ENCODE measurements around the gene INPP4B.
"Not testable (repeated sequence)": the region's sequence is repeated elsewhere in the genome, so short reads cannot be mapped to it uniquely, and the experiment has no call there.

The INPP4B gene

GRCh38 chr4:142528433-142528832 lies 317.7 kb downstream of the INPP4B start:
- DNase-seq: no peak

- DNase-seq: no peak
Observed at GRCh38 chr4:142523111-142523510, 323.0 kb downstream of the INPP4B start.

DNA sequence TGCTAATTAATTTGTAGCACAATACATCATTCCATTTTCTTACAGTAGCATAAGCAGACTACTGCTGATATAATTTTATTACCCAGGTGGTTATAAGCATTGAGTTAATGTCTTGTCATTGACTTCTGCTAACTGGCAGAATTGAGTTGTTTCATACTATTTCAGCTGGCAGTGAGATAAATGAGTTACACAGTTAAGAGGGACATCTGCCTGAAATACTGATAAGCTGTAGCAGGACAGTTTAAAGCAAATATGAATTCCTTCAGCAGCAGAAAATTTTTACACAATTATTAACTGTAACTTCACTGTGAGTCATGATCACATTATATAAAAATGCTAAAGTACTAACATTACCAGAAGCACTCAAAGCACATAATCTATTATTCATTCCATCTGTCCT lies 326.8 kb downstream of the INPP4B start:
- DNase-seq: no peak

DNA sequence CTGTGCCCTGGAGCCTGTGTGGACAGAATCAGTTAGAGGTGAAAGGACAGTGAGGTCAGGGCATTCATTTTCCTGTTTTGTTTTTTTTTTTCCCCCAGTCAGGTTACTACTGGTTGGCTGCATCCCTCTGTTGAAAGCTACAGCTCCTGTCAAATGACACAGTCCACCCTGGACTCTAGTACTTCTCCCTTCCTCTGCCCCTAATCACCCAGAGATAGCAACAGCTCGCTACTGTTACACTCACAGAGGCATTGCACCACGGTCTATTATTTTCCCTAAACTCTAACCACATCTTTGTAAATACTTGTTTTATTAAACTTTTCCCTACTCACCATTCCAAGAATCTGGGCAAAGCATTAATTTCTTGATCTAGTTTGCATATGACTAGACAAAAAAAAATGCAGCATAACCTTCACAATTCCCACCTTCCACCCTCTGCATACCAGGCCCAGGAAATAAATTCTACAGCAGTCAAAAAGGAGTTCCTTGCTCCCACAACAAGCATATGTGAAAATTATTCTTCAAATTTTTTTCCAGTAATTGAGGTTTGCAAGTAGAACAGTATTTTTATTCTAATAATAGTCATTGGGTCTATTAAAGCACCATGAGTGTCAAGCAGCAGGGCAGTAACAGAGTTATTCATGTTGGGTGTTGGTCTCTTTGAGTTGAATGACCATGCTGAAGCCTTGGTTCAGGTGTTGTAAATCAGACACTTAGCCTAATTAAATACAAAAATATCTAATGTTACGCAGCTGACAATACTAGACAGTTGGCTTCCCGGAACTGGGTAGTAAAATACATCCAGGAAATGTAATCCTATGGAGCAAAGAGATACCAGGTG lies 329.2 kb downstream of the INPP4B start:
- no peak for DNase-seq

DNA sequence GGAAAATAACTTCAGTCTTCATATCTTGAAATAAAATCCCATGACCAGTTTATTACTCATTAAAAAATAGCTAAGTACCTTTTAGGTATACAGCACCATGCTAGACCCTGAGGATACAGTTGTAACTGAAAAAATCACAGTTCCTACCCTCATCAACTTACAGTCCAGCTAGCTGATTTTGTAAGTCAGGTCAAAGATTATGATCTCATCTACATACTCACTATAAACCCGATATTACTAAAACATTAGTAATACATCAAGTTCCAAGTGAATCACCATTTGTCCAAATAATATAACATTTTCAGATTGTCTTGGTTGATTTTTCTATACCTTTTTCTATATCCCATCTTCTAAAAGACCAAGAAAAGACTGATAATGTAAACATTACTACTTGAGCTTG lies 333.9 kb downstream of the INPP4B start:
- no peak for DNase-seq

DNA sequence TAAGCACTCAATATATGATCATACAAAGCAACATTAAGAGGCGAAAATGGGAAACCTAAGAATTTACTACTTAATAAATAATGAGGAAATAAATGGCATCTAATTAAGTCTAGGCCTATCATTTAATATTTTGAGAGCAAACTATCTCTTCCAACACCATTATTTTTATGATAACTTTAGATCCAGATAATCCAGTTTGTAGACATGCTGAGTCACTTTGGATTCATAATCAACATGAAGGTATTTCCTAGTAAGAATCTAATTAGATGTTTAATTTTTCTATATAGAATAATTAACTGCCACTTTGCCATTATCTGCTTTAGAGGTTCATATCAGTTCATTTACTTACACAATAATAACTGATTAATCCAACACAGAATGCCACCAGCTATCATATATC lies 336.2 kb downstream of the INPP4B start:
- no peak for DNase-seq

- not testable (repeated sequence) for DNase-seq
Observed at GRCh38 chr4:142509381-142509780, 336.7 kb downstream of the INPP4B start.

DNA sequence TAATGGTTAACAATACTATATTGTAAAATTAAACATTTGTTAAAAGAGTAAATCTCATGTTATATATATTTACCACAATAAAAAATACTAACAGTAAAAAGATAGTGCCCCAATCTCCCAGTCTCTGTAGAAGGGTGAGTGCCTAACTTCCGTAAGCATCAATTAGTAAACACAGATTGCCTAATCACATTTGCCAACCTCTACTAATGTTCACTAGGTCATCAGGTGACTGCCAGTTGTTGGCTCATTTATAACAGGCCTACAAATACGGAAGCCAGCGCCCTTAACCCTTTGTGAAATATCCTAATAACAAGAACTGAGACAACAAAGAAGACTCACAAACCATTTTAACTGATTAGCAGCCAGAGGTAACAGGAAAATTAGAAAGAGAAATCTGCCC lies 345.1 kb downstream of the INPP4B start:
- no peak for DNase-seq

- no peak for DNase-seq
Observed at GRCh38 chr4:142497606-142498005, 348.5 kb downstream of the INPP4B start.

DNA sequence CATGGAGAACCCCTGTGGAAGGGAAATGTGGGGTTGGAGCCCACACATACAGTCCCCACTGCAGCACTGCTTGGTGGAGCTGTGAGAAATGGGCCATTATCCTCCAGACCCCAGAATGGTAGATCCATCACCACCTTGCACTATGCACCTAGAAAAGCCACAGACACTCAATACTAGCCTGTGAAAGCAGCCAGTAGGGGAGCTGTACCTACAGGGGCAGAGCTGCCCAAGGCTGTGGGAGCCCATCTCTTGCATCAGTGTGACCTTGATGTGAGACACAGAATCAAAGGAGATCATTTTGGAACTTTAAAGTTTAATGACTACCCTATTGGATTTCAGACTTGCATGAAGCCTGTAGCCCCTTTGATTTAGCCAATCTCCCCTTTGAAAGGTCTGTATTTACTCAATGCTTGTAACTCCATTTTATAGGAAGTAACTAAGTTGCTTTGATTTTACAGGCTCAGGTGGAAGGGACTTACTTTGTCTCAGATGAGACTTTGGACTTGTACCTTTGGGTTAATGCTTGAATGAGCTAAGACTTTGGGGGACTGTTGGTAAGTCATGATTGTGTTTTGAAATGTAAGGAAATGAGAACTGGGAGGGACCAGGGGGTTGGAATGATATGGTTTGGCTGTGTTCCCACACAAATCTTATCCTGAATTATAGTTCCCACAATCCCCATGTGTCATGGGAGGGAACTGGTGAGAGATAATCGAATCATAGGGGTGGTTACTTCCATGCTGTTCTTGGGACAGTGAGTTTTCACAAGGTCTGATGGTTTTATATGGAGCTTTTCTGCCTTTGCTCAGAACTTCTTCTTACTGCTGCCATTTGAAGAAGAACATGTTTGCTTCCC lies 352.6 kb downstream of the INPP4B start:
- no peak for DNase-seq

GRCh38 chr4:142485452-142485851 lies 360.6 kb downstream of the INPP4B start:
- no peak for DNase-seq

- DNase-seq: no peak
Observed at GRCh38 chr4:142480244-142480643, 365.9 kb downstream of the INPP4B start.

GRCh38 chr4:142475663-142476062 lies 370.4 kb downstream of the INPP4B start:
- no peak for DNase-seq

DNA sequence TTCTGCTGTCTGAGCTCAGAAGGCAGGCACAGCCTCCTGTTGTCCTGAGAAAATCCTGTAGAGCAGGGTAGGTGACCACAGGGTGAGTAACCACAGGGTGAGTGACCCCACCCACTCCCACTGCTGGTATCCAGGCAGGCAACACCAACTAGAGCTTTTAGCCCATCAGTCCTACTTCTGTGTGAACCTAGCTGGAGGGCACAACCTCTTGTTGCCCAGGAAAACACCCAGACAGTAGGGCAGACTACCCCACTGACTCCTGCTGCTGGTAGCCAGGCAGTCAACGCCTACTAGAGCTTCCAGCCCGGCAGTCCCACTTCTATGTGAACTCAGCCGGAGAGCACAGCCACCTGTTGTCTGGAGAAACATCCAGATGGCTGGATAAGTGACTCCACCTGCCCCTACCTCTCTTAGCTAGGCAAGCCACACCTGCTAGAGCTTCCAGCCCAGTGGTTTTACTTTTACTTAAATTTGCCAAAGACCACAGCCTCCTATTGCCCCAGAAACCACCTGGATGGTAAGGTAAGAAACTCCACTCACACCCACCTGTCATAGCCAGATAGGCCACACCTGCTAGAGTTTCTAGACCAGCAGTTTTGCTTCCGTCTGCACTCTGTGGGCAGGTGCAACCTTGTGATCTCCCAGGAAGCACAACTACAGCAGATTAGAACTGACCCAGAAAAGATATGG lies 371.6 kb downstream of the INPP4B start:
- no peak for DNase-seq

- DNase-seq: no peak
Observed at GRCh38 chr4:142473960-142474338, 372.2 kb downstream of the INPP4B start.

DNA sequence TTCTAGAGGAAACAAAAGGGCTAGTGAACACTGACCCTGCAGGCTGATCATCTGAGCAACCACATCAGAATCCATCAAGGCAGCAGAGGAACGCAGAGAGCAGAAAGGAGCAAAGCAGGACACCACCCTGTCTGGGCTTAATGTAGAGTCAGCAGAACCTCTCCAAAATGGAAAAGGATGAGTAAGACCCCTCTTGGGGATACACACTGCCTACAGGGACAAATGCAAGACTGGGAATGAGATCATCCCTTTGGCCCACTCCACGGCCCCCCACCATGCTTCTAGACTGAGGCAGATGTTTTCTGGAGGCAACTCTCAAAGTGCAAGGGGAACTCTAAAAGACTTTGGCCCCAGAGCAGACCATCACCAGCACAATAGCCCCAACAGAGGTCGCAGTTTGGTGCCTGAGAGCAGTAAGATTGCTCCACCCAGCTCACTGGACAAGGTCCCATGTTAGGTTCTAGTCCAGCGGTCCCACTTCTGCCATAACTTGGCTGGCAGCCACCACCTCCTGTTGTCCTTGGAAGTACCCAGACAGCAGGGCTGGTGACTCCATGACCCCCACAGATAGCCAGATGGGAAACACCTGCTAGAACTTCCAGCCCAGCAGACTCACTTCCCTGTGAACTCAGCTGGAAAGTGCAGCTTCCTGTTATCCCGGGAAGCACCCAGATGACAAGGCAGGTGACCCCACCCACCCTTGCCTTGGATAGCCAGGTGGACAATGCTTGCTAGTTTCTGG lies 372.7 kb downstream of the INPP4B start:
- DNase-seq: no peak

DNA sequence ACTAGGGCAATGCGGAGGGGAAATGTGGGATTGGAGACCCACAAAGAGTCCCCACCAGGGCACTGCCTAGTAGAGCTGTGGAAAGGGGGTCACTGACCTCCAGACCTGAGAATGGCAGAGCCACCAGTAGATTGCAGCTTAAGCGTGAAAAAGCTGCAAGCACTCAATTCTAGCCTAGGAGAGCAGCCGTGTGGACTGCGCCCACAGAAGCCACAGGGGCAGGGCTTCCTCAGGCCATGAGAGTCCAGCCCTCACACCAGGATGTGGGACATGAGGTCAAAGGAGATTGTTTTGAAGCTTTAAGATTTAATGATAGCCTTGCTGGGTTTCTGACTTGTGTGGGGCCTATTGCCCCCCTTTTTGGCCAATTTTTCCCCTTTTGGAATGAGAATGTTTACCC lies 379.0 kb downstream of the INPP4B start:
- no peak for DNase-seq

DNA sequence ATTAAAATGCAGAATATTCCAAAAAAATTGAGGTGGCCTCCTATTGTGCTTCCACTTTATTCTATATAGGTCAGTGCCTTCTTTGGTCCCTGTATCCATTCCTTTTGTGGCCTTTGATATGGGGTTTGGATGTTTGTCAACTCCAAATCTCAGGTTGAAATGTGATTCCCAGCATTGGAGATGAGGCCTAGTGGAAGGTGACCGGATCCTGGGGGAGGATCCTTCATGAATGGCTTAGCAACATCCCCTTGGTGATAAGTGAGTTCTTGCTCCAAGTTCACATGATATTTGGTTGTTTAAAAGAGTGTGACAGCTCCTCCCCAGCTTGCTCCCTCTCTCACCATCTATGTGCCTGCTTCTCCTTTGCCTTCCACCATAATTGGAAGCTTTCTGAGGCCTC lies 380.6 kb downstream of the INPP4B start:
- no peak for DNase-seq

GRCh38 chr4:142463206-142463605 lies 382.9 kb downstream of the INPP4B start:
- DNase-seq: no peak

GRCh38 chr4:142452161-142452855 lies 393.8 kb downstream of the INPP4B start:
- no peak for DNase-seq

DNA sequence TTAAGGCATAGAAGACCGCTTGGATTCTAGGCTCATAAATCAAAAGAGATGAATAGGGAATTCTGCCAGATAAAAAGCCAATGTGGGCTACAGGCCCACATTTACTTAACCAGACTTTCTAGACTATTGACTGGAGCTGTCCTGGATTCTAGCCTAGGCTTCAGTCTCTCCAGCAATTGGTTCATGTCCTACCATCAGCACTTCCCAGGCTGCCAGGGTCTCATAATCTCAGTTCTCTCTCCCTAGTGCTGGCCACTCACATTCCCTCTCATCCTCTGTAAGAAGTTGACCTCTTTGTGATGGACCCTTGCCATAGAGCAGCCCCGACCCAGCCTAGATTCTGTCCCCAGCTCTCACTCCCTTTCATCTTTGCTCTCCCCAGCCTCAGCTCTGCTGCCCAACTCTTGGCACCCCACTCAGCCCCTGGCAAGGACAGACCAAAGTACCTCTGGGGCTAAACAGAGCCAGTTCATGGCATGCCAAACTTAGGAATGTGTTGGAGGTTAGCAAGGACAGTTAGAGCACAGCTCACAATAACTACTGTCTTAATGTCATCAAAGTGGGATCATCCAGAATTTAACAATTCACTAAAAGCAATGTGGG lies 396.2 kb downstream of the INPP4B start:
- no peak for DNase-seq

GRCh38 chr4:142447009-142447408 lies 399.1 kb downstream of the INPP4B start:
- DNase-seq: no peak

All from NCI-H1417 treated with DMSO at 0.1 percent for 48 hours (cell line).